ENCODE measurements around the gene NTSR1.

GRCh38 chr20:62752671-62753501 is 44.2 kb downstream of the NTSR1 start:
- TF ChIP-seq CTCF (IDR thresholded peaks at IDR 0.05; ENCODE audit: low read depth, low read length, missing input control) (no peak), YY1 (IDR thresholded peaks at IDR 0.05) (no peak), TAF1 (conservative IDR thresholded peaks at IDR 0.05) (no peak), MAX (IDR thresholded peaks at IDR 0.05) (no peak), ZBTB33 (IDR thresholded peaks at IDR 0.05) (no peak), HNF4A (conservative IDR thresholded peaks at IDR 0.05) (peak in 1 of 2 donors; percentile 5), HNF4G (IDR thresholded peaks at IDR 0.05) (no peak), JUND (IDR thresholded peaks at IDR 0.05) (no peak), SP1 (IDR thresholded peaks at IDR 0.05) (no peak)
